ENCODE measurements around the gene EPS8L3.
"Not testable (repeated sequence)": the region's sequence is repeated elsewhere in the genome, so short reads cannot be mapped to it uniquely, and the experiment has no call there.

The EPS8L3 gene

GRCh38 chr1:109780982-109781381, 17.3 kb upstream of the EPS8L3 start:
- DNase-seq (ENCODE audit: low read depth in 2 of 2): no peak

GRCh38 chr1:109777980-109778625, 14.4 kb upstream of the EPS8L3 start:
- DNase-seq (ENCODE audit: low read depth in 2 of 2): no peak

DNA sequence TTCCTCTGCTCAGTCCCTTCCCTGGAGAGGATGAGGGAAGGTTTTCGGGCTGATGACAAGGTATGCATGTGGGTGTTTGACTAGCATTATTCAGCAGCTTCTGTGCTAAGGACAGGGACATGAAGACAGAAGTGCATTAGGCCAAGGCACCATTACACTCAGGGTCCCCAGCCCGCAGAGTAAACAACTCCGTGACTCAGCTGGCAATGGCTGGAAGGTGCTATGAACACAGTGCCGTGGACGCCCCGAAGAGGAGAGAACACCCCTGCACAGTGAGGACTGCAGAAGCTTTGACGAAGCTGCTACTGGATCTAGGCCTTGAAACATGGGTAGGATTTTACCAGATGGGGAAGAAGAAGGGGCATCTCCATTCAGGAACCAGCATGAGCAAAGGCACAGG, 13.7 kb upstream of the EPS8L3 start:
- DNase-seq (ENCODE audit: low read depth in 2 of 2): no peak

GRCh38 chr1:109776911-109777310, 13.2 kb upstream of the EPS8L3 start:
- peak; percentile 46 to 55 for DNase-seq (ENCODE audit: low read depth in 2 of 2)

DNA sequence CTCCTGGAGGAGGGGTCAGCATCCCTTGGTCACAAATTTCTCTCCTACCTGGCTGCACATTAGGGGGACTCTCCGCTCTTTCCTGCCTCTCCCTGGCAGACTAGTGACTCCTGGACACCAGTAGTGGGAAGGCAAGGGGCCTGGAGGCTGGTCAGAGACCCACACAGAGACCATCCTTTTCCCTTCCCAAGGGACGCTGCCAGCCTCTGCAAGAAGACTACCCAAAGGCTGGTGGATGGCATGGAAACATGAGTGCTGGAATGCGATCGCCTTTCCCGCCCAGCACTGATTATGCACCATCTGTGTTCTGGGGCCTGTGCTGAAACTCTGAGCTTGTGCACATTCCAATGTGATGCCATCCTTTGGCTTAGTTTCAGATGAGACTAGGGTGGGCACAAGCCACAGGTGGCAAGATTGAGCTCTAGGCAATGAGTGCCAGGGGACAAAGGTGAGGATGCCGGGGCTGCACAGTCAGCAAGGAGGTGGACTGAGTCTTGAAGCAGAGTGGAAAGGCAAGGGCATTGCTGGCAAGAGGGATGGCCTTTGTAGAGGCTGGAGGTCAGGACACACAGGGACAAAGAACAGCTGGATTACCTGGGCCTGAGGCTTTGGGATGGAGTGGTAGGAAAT, 12.6 kb upstream of the EPS8L3 start:
- DNase-seq (ENCODE audit: low read depth in 2 of 2): no peak

DNA sequence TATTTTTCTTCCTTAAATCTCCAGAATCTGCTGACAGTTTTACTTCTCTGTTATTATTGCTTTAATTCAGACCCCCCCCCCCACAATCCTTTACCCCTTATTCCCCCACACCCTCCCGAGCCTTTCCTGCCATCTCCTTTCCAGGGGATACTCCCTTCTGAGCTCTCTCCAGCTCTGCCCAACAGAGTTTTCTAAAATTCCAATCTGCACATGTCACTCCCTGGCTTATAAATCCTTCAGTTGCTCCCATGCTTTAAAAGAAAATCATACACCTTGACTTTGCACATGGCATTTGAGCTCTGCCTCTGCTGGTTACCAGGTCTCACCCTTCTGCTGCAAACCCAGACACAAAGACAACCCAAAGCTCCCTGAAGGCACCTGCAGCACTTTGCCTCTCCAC, 11.7 kb upstream of the EPS8L3 start:
- no peak for DNase-seq (ENCODE audit: low read depth in 2 of 2)

DNA sequence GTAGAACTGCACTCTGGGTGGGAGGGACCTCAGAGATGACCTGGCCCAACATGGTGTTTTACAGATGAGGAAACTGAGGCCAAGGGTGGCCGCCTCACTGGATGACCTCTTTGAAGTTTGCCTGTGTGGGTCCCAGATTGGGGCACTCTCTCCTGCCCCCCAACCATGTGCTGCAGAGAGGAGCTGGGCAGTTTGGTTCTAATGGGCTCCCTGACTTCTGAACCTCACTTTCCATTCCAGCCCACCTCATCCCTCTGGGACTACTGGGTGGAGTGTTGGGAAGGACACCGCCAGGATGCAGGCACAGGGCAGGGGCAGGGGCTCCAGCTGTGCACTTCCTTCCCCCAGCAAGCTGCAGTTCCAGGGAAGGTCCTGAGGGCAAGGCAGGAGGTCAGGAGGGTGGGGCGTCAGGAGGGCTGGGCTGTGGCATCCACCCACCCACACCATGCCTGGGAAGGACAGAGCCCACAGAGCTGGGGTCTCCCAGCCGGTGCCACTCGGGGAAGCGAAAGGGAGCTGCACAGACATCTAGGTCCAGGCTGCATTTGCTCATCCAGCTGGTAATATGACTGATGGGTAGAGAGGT, 10.3 kb upstream of the EPS8L3 start:
- no peak for DNase-seq (ENCODE audit: low read depth in 2 of 2)

- DNase-seq (ENCODE audit: low read depth in 2 of 2): peak; percentile 49 to 51
Observed at GRCh38 chr1:109773203-109773899, 9.6 kb upstream of the EPS8L3 start.

DNA sequence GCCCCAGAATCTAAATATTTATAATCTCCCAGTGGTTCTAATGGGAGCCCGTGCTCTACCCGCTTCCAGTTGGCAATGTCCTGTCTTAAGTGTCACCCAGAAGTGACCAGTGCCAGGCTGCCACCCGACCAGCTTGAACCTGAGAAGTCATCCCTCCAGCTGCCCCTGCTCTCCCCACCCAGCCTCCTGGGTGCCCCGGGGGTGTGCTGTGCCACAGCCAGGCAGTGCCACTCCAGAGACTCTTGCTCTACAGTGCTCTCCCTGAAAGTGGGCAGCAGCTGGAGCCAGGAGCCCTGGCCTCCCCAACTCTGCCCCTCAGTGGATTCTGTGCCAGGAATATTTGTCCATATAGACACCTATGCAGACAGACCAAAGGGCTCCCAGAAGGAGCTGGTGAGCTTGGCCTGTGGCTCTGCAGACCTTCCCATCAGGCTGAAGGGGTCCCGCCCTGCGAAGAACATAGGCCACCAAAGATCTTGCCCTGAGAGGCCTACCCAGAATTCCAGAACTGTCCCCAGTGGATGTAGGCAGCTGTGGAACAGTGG, 9.0 kb upstream of the EPS8L3 start:
- DNase-seq (ENCODE audit: low read depth in 2 of 2): no peak

- DNase-seq (ENCODE audit: low read depth in 2 of 2): no peak
Observed at GRCh38 chr1:109771712-109772657, 8.3 kb upstream of the EPS8L3 start.

DNA sequence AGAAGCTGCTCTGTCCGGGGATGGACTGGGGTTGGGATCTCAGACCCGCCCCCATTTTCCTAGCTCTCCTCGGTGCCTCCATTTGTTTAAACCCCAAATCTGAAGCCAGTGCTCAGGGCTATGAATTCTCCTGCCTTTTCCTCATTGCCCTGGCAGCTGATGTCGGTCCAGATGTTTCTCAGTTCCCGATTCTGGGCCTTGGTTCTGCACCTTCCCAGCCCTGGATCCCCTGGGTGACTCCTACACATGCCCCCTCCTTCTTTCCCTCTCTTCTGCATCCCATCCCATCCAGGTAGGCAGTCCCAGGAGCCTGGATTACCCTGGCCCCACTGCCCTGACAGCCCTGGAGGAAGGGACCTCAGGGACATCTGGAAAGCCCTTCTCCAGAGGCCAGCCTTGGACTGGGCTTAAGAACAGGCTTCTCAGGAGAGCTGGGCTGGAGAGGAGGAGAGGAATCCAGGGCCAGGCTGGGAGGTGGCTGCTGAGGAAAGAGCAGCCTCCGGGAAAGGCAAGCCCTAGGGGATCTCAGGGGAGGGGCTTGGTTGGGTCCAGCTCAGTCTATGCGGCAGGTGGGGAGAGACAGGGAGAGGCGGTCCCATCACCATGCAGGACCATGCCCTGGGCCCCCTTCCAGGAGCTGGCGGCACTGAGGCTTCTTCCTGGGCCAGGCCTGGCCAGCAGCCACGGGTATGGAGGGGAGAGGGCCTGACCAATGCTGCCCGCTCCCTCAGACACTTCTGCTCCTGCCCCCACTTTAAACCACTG, 6.8 kb upstream of the EPS8L3 start:
- DNase-seq (ENCODE audit: low read depth in 2 of 2): no peak

GRCh38 chr1:109769330-109770078, 5.8 kb upstream of the EPS8L3 start:
- DNase-seq (ENCODE audit: low read depth in 2 of 2): no peak

- DNase-seq (ENCODE audit: low read depth in 2 of 2): no peak
Observed at GRCh38 chr1:109768820-109769219, 5.1 kb upstream of the EPS8L3 start.

DNA sequence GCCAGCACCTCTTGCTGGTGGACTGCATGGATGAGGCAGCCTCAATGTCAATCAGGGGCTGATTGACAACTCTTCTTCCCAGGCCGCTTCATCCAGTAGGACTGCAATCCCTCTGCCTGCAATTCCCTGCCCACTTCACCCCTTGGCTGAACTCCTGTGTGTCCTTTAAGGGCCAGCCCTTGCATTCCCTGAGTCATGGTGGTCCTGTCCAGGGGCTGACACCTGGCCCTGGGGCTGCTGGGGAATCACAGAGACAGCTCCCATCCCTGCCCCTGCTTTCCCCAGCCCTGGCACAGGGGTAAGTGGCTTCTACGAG, 4.6 kb upstream of the EPS8L3 start:
- DNase-seq (ENCODE audit: low read depth in 2 of 2): no peak

- DNase-seq (ENCODE audit: low read depth in 2 of 2): no peak
Observed at GRCh38 chr1:109767637-109768334, 4.1 kb upstream of the EPS8L3 start.

GRCh38 chr1:109766991-109767636, 3.4 kb upstream of the EPS8L3 start:
- DNase-seq (ENCODE audit: low read depth in 2 of 2): not testable (repeated sequence)

- no peak for DNase-seq (ENCODE audit: low read depth in 2 of 2)
Observed at GRCh38 chr1:109765896-109766615, 2.3 kb upstream of the EPS8L3 start.

DNA sequence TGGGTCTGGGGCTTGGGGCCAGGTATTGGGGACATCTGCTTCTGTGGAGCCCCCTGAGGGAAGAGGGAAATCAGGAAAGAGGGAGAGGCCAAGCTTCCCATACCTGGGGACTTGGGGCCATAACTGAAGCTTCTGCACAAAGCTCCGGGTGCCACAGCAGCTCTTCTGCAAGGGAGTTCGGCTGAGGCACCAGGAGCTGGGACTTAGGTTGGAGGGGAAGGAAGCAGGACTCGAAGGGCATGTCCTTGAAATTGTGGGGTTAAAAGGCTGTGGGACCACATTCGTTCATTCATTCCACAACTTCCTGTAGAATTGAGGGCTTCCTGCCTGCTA, 1.7 kb upstream of the EPS8L3 start:
- no peak for DNase-seq (ENCODE audit: low read depth in 2 of 2)
